ENCODE results near the gene ITGB7.
A peak's percentile ranks its signal among the peaks of the same experiment; 100 is the strongest.

Gene ITGB7

GRCh38 chr12:53207042-53207441, at the start of gene ITGB7:
TSS of gene ITGB7 (minus strand) at chr12:53207251. CDS start at chr12:53200443, 6,808 bp downstream.
- peak within 1 kb of the TSS; percentile 2 to 71 for H3K4me3 ChIP-seq (ENCODE audit: low read length in 2 of 2)
- H3K9ac ChIP-seq (ENCODE audit: low read depth in 1 of 2, low read length in 2 of 2), result peak within 1 kb of the TSS; percentile 4 to 66
- no peaks in the 10 kb centered on the region for H3K9me3 ChIP-seq (ENCODE audit: control insufficient read depth in 2 of 2, low read length in 2 of 2)
- H3K4me1 ChIP-seq (ENCODE audit: control insufficient read depth in 2 of 2, insufficient read depth in 2 of 2, low read length in 2 of 2), result peaks cover 9 to 21% of the 10 kb centered on the region in 2 donors
- H3K27me3 ChIP-seq (ENCODE audit: control insufficient read depth in 2 of 2, insufficient read depth in 2 of 2, low read length in 2 of 2), result no peaks in the 10 kb centered on the region
- peak within 1 kb of the TSS; percentile 32 to 60 for H3K27ac ChIP-seq (ENCODE audit: low read depth in 2 of 2, low read length in 2 of 2)
- peaks cover 6 to 12% of the 10 kb centered on the region in 2 donors for H3K36me3 ChIP-seq (ENCODE audit: control insufficient read depth in 2 of 2, insufficient read depth in 2 of 2, low read length in 2 of 2)

- no peak overlapping the region for H3K27ac ChIP-seq (ENCODE audit: low read depth in 2 of 2, low read length in 2 of 2)
- H3K4me1 ChIP-seq (ENCODE audit: control insufficient read depth in 2 of 2, insufficient read depth in 2 of 2, low read length in 2 of 2), result peaks cover 17% of the 10 kb centered on the region in 2 donors
- peaks cover 15 to 20% of the 10 kb centered on the region in 2 donors for H3K36me3 ChIP-seq (ENCODE audit: control insufficient read depth in 2 of 2, insufficient read depth in 2 of 2, low read length in 2 of 2)
- H3K4me3 ChIP-seq (ENCODE audit: low read length in 2 of 2), result no peak overlapping the region
- H3K9ac ChIP-seq (ENCODE audit: low read depth in 1 of 2, low read length in 2 of 2), result no peak overlapping the region
- H3K27me3 ChIP-seq (ENCODE audit: control insufficient read depth in 2 of 2, insufficient read depth in 2 of 2, low read length in 2 of 2), result no peaks in the 10 kb centered on the region
- H3K9me3 ChIP-seq (ENCODE audit: control insufficient read depth in 2 of 2, low read length in 2 of 2), result no peaks in the 10 kb centered on the region
Measured at GRCh38 chr12:53255996-53256395, 48.9 kb upstream of the ITGB7 start.

GRCh38 chr12:53254816-53255545, 47.9 kb upstream of the ITGB7 start:
- Histone ChIP-seq H3K9ac (ENCODE audit: low read depth in 1 of 2, low read length in 2 of 2) (no peak overlapping the region), H3K4me1 (ENCODE audit: control insufficient read depth in 2 of 2, insufficient read depth in 2 of 2, low read length in 2 of 2) (peaks cover 18% of the 10 kb centered on the region in 2 donors), H3K36me3 (ENCODE audit: control insufficient read depth in 2 of 2, insufficient read depth in 2 of 2, low read length in 2 of 2) (peaks cover 15 to 20% of the 10 kb centered on the region in 2 donors), H3K4me3 (ENCODE audit: low read length in 2 of 2) (no peak overlapping the region), H3K27me3 (ENCODE audit: control insufficient read depth in 2 of 2, insufficient read depth in 2 of 2, low read length in 2 of 2) (no peaks in the 10 kb centered on the region), H3K27ac (ENCODE audit: low read depth in 2 of 2, low read length in 2 of 2) (no peak overlapping the region), H3K9me3 (ENCODE audit: control insufficient read depth in 2 of 2, low read length in 2 of 2) (no peaks in the 10 kb centered on the region)

GRCh38 chr12:53253298-53253697, 46.2 kb upstream of the ITGB7 start:
- Histone ChIP-seq H3K36me3 (ENCODE audit: control insufficient read depth in 2 of 2, insufficient read depth in 2 of 2, low read length in 2 of 2) (peaks cover 15 to 20% of the 10 kb centered on the region in 2 donors), H3K27ac (ENCODE audit: low read depth in 2 of 2, low read length in 2 of 2) (no peak overlapping the region), H3K4me3 (ENCODE audit: low read length in 2 of 2) (peak overlapping the region in 1 of 2 donors; percentile 84), H3K27me3 (ENCODE audit: control insufficient read depth in 2 of 2, insufficient read depth in 2 of 2, low read length in 2 of 2) (no peaks in the 10 kb centered on the region), H3K9me3 (ENCODE audit: control insufficient read depth in 2 of 2, low read length in 2 of 2) (no peaks in the 10 kb centered on the region), H3K9ac (ENCODE audit: low read depth in 1 of 2, low read length in 2 of 2) (no peak overlapping the region), H3K4me1 (ENCODE audit: control insufficient read depth in 2 of 2, insufficient read depth in 2 of 2, low read length in 2 of 2) (peaks cover 18% of the 10 kb centered on the region in 2 donors)

- Histone ChIP-seq H3K4me3 (ENCODE audit: low read length in 2 of 2) (peak overlapping the region; percentile 84 to 98), H3K27me3 (ENCODE audit: control insufficient read depth in 2 of 2, insufficient read depth in 2 of 2, low read length in 2 of 2) (no peaks in the 10 kb centered on the region), H3K4me1 (ENCODE audit: control insufficient read depth in 2 of 2, insufficient read depth in 2 of 2, low read length in 2 of 2) (peaks cover 18% of the 10 kb centered on the region in 2 donors), H3K36me3 (ENCODE audit: control insufficient read depth in 2 of 2, insufficient read depth in 2 of 2, low read length in 2 of 2) (peaks cover 15 to 20% of the 10 kb centered on the region in 2 donors), H3K9ac (ENCODE audit: low read depth in 1 of 2, low read length in 2 of 2) (peak overlapping the region; percentile 86 to 91), H3K27ac (ENCODE audit: low read depth in 2 of 2, low read length in 2 of 2) (peak overlapping the region; percentile 95), H3K9me3 (ENCODE audit: control insufficient read depth in 2 of 2, low read length in 2 of 2) (no peaks in the 10 kb centered on the region)
Measured at GRCh38 chr12:53252349-53252916, 45.4 kb upstream of the ITGB7 start.

- Histone ChIP-seq H3K4me1 (ENCODE audit: control insufficient read depth in 2 of 2, insufficient read depth in 2 of 2, low read length in 2 of 2) (peaks cover 18% of the 10 kb centered on the region in 2 donors), H3K27me3 (ENCODE audit: control insufficient read depth in 2 of 2, insufficient read depth in 2 of 2, low read length in 2 of 2) (no peaks in the 10 kb centered on the region), H3K27ac (ENCODE audit: low read depth in 2 of 2, low read length in 2 of 2) (peak overlapping the region; percentile 95), H3K9ac (ENCODE audit: low read depth in 1 of 2, low read length in 2 of 2) (peak overlapping the region; percentile 86 to 91), H3K4me3 (ENCODE audit: low read length in 2 of 2) (peak overlapping the region; percentile 84 to 98), H3K9me3 (ENCODE audit: control insufficient read depth in 2 of 2, low read length in 2 of 2) (no peaks in the 10 kb centered on the region), H3K36me3 (ENCODE audit: control insufficient read depth in 2 of 2, insufficient read depth in 2 of 2, low read length in 2 of 2) (peaks cover 15 to 20% of the 10 kb centered on the region in 2 donors)
Measured at GRCh38 chr12:53251477-53252348, 44.7 kb upstream of the ITGB7 start.

GRCh38 chr12:53245286-53245685, 38.2 kb upstream of the ITGB7 start:
- Histone ChIP-seq H3K27me3 (ENCODE audit: control insufficient read depth in 2 of 2, insufficient read depth in 2 of 2, low read length in 2 of 2) (no peaks in the 10 kb centered on the region), H3K9me3 (ENCODE audit: control insufficient read depth in 2 of 2, low read length in 2 of 2) (no peaks in the 10 kb centered on the region), H3K9ac (ENCODE audit: low read depth in 1 of 2, low read length in 2 of 2) (no peak overlapping the region), H3K36me3 (ENCODE audit: control insufficient read depth in 2 of 2, insufficient read depth in 2 of 2, low read length in 2 of 2) (no peaks in the 10 kb centered on the region), H3K4me1 (ENCODE audit: control insufficient read depth in 2 of 2, insufficient read depth in 2 of 2, low read length in 2 of 2) (no peaks in the 10 kb centered on the region), H3K27ac (ENCODE audit: low read depth in 2 of 2, low read length in 2 of 2) (no peak overlapping the region), H3K4me3 (ENCODE audit: low read length in 2 of 2) (no peak overlapping the region)

- Histone ChIP-seq H3K4me1 (ENCODE audit: control insufficient read depth in 2 of 2, insufficient read depth in 2 of 2, low read length in 2 of 2) (no peaks in the 10 kb centered on the region), H3K9me3 (ENCODE audit: control insufficient read depth in 2 of 2, low read length in 2 of 2) (no peaks in the 10 kb centered on the region), H3K27ac (ENCODE audit: low read depth in 2 of 2, low read length in 2 of 2) (no peak overlapping the region), H3K4me3 (ENCODE audit: low read length in 2 of 2) (no peak overlapping the region), H3K27me3 (ENCODE audit: control insufficient read depth in 2 of 2, insufficient read depth in 2 of 2, low read length in 2 of 2) (no peaks in the 10 kb centered on the region), H3K9ac (ENCODE audit: low read depth in 1 of 2, low read length in 2 of 2) (no peak overlapping the region), H3K36me3 (ENCODE audit: control insufficient read depth in 2 of 2, insufficient read depth in 2 of 2, low read length in 2 of 2) (no peaks in the 10 kb centered on the region)
Measured at GRCh38 chr12:53244337-53244736, 37.3 kb upstream of the ITGB7 start.

GRCh38 chr12:53241623-53242412, 34.8 kb upstream of the ITGB7 start:
- Histone ChIP-seq H3K9me3 (ENCODE audit: control insufficient read depth in 2 of 2, low read length in 2 of 2) (no peaks in the 10 kb centered on the region), H3K4me1 (ENCODE audit: control insufficient read depth in 2 of 2, insufficient read depth in 2 of 2, low read length in 2 of 2) (no peaks in the 10 kb centered on the region), H3K4me3 (ENCODE audit: low read length in 2 of 2) (no peak overlapping the region), H3K36me3 (ENCODE audit: control insufficient read depth in 2 of 2, insufficient read depth in 2 of 2, low read length in 2 of 2) (no peaks in the 10 kb centered on the region), H3K9ac (ENCODE audit: low read depth in 1 of 2, low read length in 2 of 2) (no peak overlapping the region), H3K27ac (ENCODE audit: low read depth in 2 of 2, low read length in 2 of 2) (no peak overlapping the region), H3K27me3 (ENCODE audit: control insufficient read depth in 2 of 2, insufficient read depth in 2 of 2, low read length in 2 of 2) (no peaks in the 10 kb centered on the region)
